Upper lobe of left lung (tissue), 4 donors: ENCODE measurements around the gene SLC48A1.

Experiments
- POLR2AphosphoS5 ChIP-seq, 2 donors: sonication (generic); formaldehyde crosslinking; IDR thresholded peaks; one replicate each; pipeline ENCODE4 v1.5.1; 2017; ENCODE audit warnings: antibody characterized with exemption in 2 of 2
- TF ChIP-seq, protein P1 (sequence below), 6 experiments: fragments of 450-650 bp in 4 of 6; fragments of 200-600 bp in 2 of 6; sonication (generic) in 2 of 6; IDR thresholded peaks; one replicate each; pipeline ENCODE4 v1.5.1; 2016 to 2019; ENCODE audit warnings: antibody characterized with exemption in 6 of 6

DNA sequence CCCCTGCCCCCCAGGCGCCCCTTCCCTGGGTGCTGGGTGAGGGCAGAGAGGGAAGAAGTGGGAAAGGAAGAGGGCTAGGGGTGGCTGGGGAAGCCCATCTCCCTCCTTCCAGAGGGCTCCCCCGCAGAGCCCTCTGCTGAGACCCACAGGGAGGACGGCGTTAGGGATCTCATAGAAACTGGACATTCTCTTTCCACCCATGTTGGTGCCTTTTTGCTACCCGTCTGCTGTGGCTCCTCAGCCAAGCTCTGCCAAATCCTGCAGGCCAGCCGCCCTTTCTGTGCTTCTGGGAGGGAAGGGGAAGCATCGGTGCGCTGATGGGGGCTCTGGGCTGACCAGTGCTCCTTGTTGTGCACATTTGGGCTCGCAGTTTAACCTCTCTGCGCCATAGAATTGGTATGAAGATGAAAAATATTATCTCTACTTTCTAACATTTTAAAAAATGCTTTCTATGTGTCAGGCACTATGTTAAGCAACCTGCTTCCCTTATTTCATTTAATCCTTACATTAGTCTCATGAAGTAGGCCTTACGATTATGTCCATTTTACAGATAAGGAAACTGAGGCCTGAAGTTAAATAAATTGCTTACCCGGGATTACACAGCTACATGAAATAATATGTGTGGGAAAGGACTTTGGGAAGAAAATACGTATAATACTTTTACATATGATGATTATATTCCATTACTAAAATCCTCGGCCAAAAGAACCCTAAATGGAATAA, 981 bp downstream of the SLC48A1 start:
- TF ChIP-seq, protein P1, sequence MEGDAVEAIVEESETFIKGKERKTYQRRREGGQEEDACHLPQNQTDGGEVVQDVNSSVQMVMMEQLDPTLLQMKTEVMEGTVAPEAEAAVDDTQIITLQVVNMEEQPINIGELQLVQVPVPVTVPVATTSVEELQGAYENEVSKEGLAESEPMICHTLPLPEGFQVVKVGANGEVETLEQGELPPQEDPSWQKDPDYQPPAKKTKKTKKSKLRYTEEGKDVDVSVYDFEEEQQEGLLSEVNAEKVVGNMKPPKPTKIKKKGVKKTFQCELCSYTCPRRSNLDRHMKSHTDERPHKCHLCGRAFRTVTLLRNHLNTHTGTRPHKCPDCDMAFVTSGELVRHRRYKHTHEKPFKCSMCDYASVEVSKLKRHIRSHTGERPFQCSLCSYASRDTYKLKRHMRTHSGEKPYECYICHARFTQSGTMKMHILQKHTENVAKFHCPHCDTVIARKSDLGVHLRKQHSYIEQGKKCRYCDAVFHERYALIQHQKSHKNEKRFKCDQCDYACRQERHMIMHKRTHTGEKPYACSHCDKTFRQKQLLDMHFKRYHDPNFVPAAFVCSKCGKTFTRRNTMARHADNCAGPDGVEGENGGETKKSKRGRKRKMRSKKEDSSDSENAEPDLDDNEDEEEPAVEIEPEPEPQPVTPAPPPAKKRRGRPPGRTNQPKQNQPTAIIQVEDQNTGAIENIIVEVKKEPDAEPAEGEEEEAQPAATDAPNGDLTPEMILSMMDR (IDR thresholded peaks at IDR 0.05): no peak
- TF ChIP-seq POLR2AphosphoS5 (IDR thresholded peaks at IDR 0.05): no peak
